ENCODE measurements around the gene HCFC1.

The HCFC1 gene

DNA sequence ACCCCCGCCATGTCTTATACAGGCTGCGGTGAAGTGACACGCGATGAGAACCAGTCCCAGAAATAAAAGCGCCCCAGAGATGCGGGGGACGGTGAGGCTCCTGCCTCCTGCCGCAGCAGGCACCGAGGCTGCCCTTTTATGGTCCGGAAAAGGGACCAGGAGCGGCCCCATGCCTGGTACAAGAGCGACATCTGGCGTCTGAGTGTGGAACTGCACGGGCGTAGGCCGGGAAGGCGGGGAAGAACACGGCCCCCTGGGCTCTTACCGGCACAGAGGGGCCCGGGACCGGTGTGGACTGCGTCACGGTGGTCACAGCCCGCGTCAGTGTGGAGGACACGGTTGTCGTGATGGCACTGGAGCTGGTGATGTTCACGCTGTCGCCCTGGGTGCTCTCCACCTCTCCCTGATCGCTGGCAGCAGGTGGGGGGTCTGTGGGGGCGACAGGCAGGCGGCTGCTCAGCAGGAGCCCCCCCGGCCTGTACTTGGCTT, 18.2 kb downstream of the HCFC1 start:
- Histone ChIP-seq H3K79me2 (ENCODE audit: low read length) (peaks cover 14% of the 10 kb centered on the region; the same call in 1 of the 2 replicates), H3F3A (ENCODE audit: insufficient read depth, low read length) (peaks cover 3% of the 10 kb centered on the region; the same call in 1 of the 2 replicates), H3K9me3 (replicated peaks; ENCODE audit: insufficient read depth, low read length) (no peaks in the 10 kb centered on the region), H2AFZ (ENCODE audit: low read length) (no peak overlapping the region), H3K9me2 (replicated peaks; ENCODE audit: insufficient read depth, low read length) (no peaks in the 10 kb centered on the region), H3K4me2 (ENCODE audit: low read depth, low read length) (no peak overlapping the region), H4K20me1 (ENCODE audit: insufficient read depth, low read length) (no peaks in the 10 kb centered on the region), H3K9ac (ENCODE audit: low read length) (no peak overlapping the region), H3K4me3 (ENCODE audit: low read length) (no peak overlapping the region), H3K27me3 (replicated peaks; ENCODE audit: insufficient read depth, low read length) (no peaks in the 10 kb centered on the region), H3K4me1 (ENCODE audit: low read length) (no peaks in the 10 kb centered on the region), H3K36me3 (replicated peaks; ENCODE audit: insufficient read depth, low read length) (peaks cover 5% of the 10 kb centered on the region; the same call in 1 of the 2 replicates), H3K27ac (ENCODE audit: low read length) (no peak overlapping the region)
- peak; percentile 56 for DNase-seq
- TF ChIP-seq, protein P1, sequence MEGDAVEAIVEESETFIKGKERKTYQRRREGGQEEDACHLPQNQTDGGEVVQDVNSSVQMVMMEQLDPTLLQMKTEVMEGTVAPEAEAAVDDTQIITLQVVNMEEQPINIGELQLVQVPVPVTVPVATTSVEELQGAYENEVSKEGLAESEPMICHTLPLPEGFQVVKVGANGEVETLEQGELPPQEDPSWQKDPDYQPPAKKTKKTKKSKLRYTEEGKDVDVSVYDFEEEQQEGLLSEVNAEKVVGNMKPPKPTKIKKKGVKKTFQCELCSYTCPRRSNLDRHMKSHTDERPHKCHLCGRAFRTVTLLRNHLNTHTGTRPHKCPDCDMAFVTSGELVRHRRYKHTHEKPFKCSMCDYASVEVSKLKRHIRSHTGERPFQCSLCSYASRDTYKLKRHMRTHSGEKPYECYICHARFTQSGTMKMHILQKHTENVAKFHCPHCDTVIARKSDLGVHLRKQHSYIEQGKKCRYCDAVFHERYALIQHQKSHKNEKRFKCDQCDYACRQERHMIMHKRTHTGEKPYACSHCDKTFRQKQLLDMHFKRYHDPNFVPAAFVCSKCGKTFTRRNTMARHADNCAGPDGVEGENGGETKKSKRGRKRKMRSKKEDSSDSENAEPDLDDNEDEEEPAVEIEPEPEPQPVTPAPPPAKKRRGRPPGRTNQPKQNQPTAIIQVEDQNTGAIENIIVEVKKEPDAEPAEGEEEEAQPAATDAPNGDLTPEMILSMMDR (IDR thresholded peaks at IDR 0.05; ENCODE audit: low read length) = peak; percentile 86
- TF ChIP-seq EZH2 (optimal IDR thresholded peaks at IDR 0.05; ENCODE audit: low read depth, low read length) (no peak), EZH2phosphoT487 (IDR thresholded peaks at IDR 0.05; ENCODE audit: low read length) (no peak)

- no peak overlapping the region for H3K27ac ChIP-seq (ENCODE audit: low read length)
- peaks cover 14% of the 10 kb centered on the region; the same call in 1 of the 2 replicates for H3K79me2 ChIP-seq (ENCODE audit: low read length)
- H3K4me3 ChIP-seq (ENCODE audit: low read length) = no peak overlapping the region
- TF ChIP-seq EZH2phosphoT487 (IDR thresholded peaks at IDR 0.05; ENCODE audit: low read length) (no peak), EZH2 (optimal IDR thresholded peaks at IDR 0.05; ENCODE audit: low read depth, low read length) (no peak)
- TF ChIP-seq, protein P1 (IDR thresholded peaks at IDR 0.05; ENCODE audit: low read length) = no peak
- no peaks in the 10 kb centered on the region for H3K27me3 ChIP-seq (replicated peaks; ENCODE audit: insufficient read depth, low read length)
- H3K9me2 ChIP-seq (replicated peaks; ENCODE audit: insufficient read depth, low read length) = no peaks in the 10 kb centered on the region
- H3F3A ChIP-seq (ENCODE audit: insufficient read depth, low read length) = peaks cover 3% of the 10 kb centered on the region; the same call in 1 of the 2 replicates
- H3K36me3 ChIP-seq (replicated peaks; ENCODE audit: insufficient read depth, low read length) = peaks cover 5% of the 10 kb centered on the region; the same call in 1 of the 2 replicates
- no peak overlapping the region for H2AFZ ChIP-seq (ENCODE audit: low read length)
- no peaks in the 10 kb centered on the region for H3K9me3 ChIP-seq (replicated peaks; ENCODE audit: insufficient read depth, low read length)
- no peak for DNase-seq
- H4K20me1 ChIP-seq (ENCODE audit: insufficient read depth, low read length) = no peaks in the 10 kb centered on the region
- no peak overlapping the region for H3K4me2 ChIP-seq (ENCODE audit: low read depth, low read length)
- H3K4me1 ChIP-seq (ENCODE audit: low read length) = no peaks in the 10 kb centered on the region
- no peak overlapping the region for H3K9ac ChIP-seq (ENCODE audit: low read length)
Measured at GRCh38 chrX:153952373-153953026, 19.1 kb downstream of the HCFC1 start.

- H3K27me3 ChIP-seq (replicated peaks; ENCODE audit: insufficient read depth, low read length) = no peaks in the 10 kb centered on the region
- no peak for TF ChIP-seq EZH2 (optimal IDR thresholded peaks at IDR 0.05; ENCODE audit: low read depth, low read length)
- TF ChIP-seq, protein P1 (IDR thresholded peaks at IDR 0.05; ENCODE audit: low read length) = no peak
- TF ChIP-seq EZH2phosphoT487 (IDR thresholded peaks at IDR 0.05; ENCODE audit: low read length) = no peak
- H3K4me3 ChIP-seq (ENCODE audit: low read length) = no peak overlapping the region
- no peak overlapping the region for H3K4me2 ChIP-seq (ENCODE audit: low read depth, low read length)
- H3K4me1 ChIP-seq (ENCODE audit: low read length) = no peaks in the 10 kb centered on the region
- H3K9ac ChIP-seq (ENCODE audit: low read length) = no peak overlapping the region
- peaks cover 14% of the 10 kb centered on the region; the same call in 1 of the 2 replicates for H3K79me2 ChIP-seq (ENCODE audit: low read length)
- peaks cover 3% of the 10 kb centered on the region; the same call in 1 of the 2 replicates for H3F3A ChIP-seq (ENCODE audit: insufficient read depth, low read length)
- H2AFZ ChIP-seq (ENCODE audit: low read length) = no peak overlapping the region
- no peak overlapping the region for H3K27ac ChIP-seq (ENCODE audit: low read length)
- no peaks in the 10 kb centered on the region for H3K9me3 ChIP-seq (replicated peaks; ENCODE audit: insufficient read depth, low read length)
- H4K20me1 ChIP-seq (ENCODE audit: insufficient read depth, low read length) = no peaks in the 10 kb centered on the region
- DNase-seq = no peak
- no peaks in the 10 kb centered on the region for H3K9me2 ChIP-seq (replicated peaks; ENCODE audit: insufficient read depth, low read length)
- 0 out of 2 replicates have a peak, but pooled peaks cover 5% of the 10 kb centered on the region for H3K36me3 ChIP-seq (replicated peaks; ENCODE audit: insufficient read depth, low read length)
Measured at GRCh38 chrX:153951683-153952372, 19.8 kb downstream of the HCFC1 start.
